Muscle of arm (tissue), 12 donors: ENCODE measurements around the gene C14orf119. TPM values are rescaled to one million over a fixed set of nuclear protein-coding genes. Genes with fewer than 3 reads are reported as not detected.

Source experiments
- DNase-seq: peaks from one replicate; pipeline ENCODE4 v3.0.0-alpha.2; 2013
- polyA plus RNA-seq, 12 donors: library from polyadenylated mRNA; unstranded; fragments of 120-200 nt; gene quantifications; one replicate each; pipeline ENCODE4 v1.2.1, GENCODE V29; 2013; ENCODE audit not compliant: insufficient read length in 12 of 12

Gene C14orf119
- polyA plus RNA-seq, 12 donors: 30.8 to 62.2 (median 50.8) TPM; not detected in 1

- DNase-seq: no peak
Observed at GRCh38 chr14:23123419-23123818, 28.1 kb downstream of the C14orf119 start.

- no peak for DNase-seq
Observed at GRCh38 chr14:23124337-23124954, 29.1 kb downstream of the C14orf119 start.

GRCh38 chr14:23125011-23125410, 29.7 kb downstream of the C14orf119 start:
- no peak for DNase-seq

- DNase-seq: no peak
Observed at GRCh38 chr14:23125933-23126524, 30.7 kb downstream of the C14orf119 start.

GRCh38 chr14:23126548-23127278, 31.4 kb downstream of the C14orf119 start:
- no peak for DNase-seq

GRCh38 chr14:23127861-23128260, 32.6 kb downstream of the C14orf119 start:
- no peak for DNase-seq

GRCh38 chr14:23128969-23129758, 33.9 kb downstream of the C14orf119 start:
- no peak for DNase-seq

- no peak for DNase-seq
Observed at GRCh38 chr14:23129759-23130316, 34.5 kb downstream of the C14orf119 start.

- DNase-seq: no peak
Observed at GRCh38 chr14:23130871-23131270, 35.6 kb downstream of the C14orf119 start.

- no peak for DNase-seq
Observed at GRCh38 chr14:23131482-23131881, 36.2 kb downstream of the C14orf119 start.

- DNase-seq: no peak
Observed at GRCh38 chr14:23132970-23133369, 37.7 kb downstream of the C14orf119 start.

GRCh38 chr14:23136566-23137133, 41.3 kb downstream of the C14orf119 start:
- no peak for DNase-seq

- no peak for DNase-seq
Observed at GRCh38 chr14:23137192-23137812, 42.0 kb downstream of the C14orf119 start.

GRCh38 chr14:23137813-23138535, 42.7 kb downstream of the C14orf119 start:
- DNase-seq: no peak

GRCh38 chr14:23139874-23140273, 44.6 kb downstream of the C14orf119 start:
- no peak for DNase-seq

GRCh38 chr14:23140371-23140770, 45.1 kb downstream of the C14orf119 start:
- no peak for DNase-seq

GRCh38 chr14:23141706-23142444, 46.6 kb downstream of the C14orf119 start:
- peak; percentile 46 for DNase-seq

- DNase-seq: no peak
Observed at GRCh38 chr14:23142826-23143225, 47.5 kb downstream of the C14orf119 start.

- DNase-seq: no peak
Observed at GRCh38 chr14:23143911-23144310, 48.6 kb downstream of the C14orf119 start.
